Panc1 (cell line): ENCODE data around the gene ZNF761. TPM values are rescaled to one million over a fixed set of nuclear protein-coding genes. Genes with fewer than 3 reads are reported as not detected.
A peak's percentile ranks its signal among the peaks of the same experiment; 100 is the strongest.

Experiments used
- ATAC-seq: fragments of 200-7000 bp; cut with Tn5 transposase; 2 replicates; pipeline ENCODE4 v1.9.1; 2020; ENCODE audit warnings: mild to moderate bottlenecking, moderate library complexity
- Bru-seq: library from RNA; stranded (reverse); fragments of 400-500 nt; gene quantifications from one replicate; lab custom pipeline; 2021; lab: Mats Ljungman, UMichigan
- BruChase-seq, 2 experiments: library from RNA; stranded (reverse); fragments of 400-500 nt; gene quantifications; one replicate each; lab custom pipeline; 2021; lab: Mats Ljungman, UMichigan
- BruUV-seq: library from RNA; stranded (reverse); fragments of 400-500 nt; replicated peaks from 2 replicates; lab custom pipeline; 2021; lab: Mats Ljungman, UMichigan
- CTCF ChIA-PET: fragments of 300-600 bp; sonication (Branson Sonifier 250); formaldehyde crosslinking; loops from one replicate; lab custom pipeline; 2022; ENCODE audit warnings: antibody characterized with exemption; lab: Charles Lee
- POLR2A ChIA-PET: fragments of 300-600 bp; sonication (Branson Sonifier 250); formaldehyde crosslinking; loops from one replicate; lab custom pipeline; 2022; ENCODE audit warnings: antibody characterized with exemption; lab: Charles Lee
- DNase-seq: peaks from one replicate; pipeline ENCODE4 v3.0.0-alpha.2; 2010; ENCODE audit warnings: low read depth, low spot score
- H3K27ac ChIP-seq: 2 replicates; pipeline ENCODE4 v1.5.1; 2011; ENCODE audit warnings: mild to moderate bottlenecking, low read length, inconsistent platforms
- H3K27me3 ChIP-seq: fragments of 200-500 bp; sonication (Bioruptor generic); 2 replicates; pipeline ENCODE4 v1.6.0; 2014; ENCODE audit warnings: low read length, inconsistent platforms; ENCODE audit not compliant: control insufficient read depth, insufficient read depth
- H3K36me3 ChIP-seq: fragments of 200-500 bp; sonication (Bioruptor generic); 2 replicates; pipeline ENCODE4 v1.5.1; 2014; ENCODE audit warnings: inconsistent platforms, mild to moderate bottlenecking, low read length, moderate library complexity; ENCODE audit not compliant: control insufficient read depth, insufficient read depth
- H3K4me1 ChIP-seq: 2 replicates; pipeline ENCODE4 v1.5.1; 2011; ENCODE audit warnings: inconsistent platforms, mild to moderate bottlenecking, low read length, moderate library complexity; ENCODE audit not compliant: control insufficient read depth, insufficient read depth
- H3K4me3 ChIP-seq, 2 experiments: 2 replicates each; pipeline ENCODE4 v1.5.1; 2011 to 2012; ENCODE audit warnings: low read depth in 2 of 2, low read length in 2 of 2, mild to moderate bottlenecking in 2 of 2, inconsistent platforms in 1 of 2, moderate library complexity in 1 of 2
- H3K9me3 ChIP-seq: fragments of 200-500 bp; sonication (Bioruptor generic); 2 replicates; pipeline ENCODE4 v1.5.1; 2014; ENCODE audit warnings: low read depth, mild to moderate bottlenecking, inconsistent platforms, low read length, moderate library complexity; ENCODE audit not compliant: control insufficient read depth, insufficient read depth
- POLR2AphosphoS5 ChIP-seq: IDR thresholded peaks from 2 replicates; pipeline ENCODE4 v1.6.1; 2012; ENCODE audit warnings: mild to moderate bottlenecking, low read depth, low read length, moderate library complexity
- SIN3A ChIP-seq: IDR thresholded peaks from 2 replicates; pipeline ENCODE4 v1.6.1; 2012; ENCODE audit warnings: low read depth, mild to moderate bottlenecking, low read length, moderate library complexity, borderline replicate concordance; ENCODE audit not compliant: insufficient read depth
- TCF7L2 ChIP-seq: IDR thresholded peaks from 2 replicates; pipeline ENCODE4 v1.6.1; 2011; ENCODE audit warnings: mild to moderate bottlenecking, low read depth, low read length, inconsistent platforms
- in situ Hi-C: cut with HindIII; loops from 2 replicates; pipeline ENCODE4 v1.10.0; 2016; ENCODE audit warnings: low sequenced_read_pairs, low pct_unique_long_range_greater_than_20kb
- intact Hi-C: fragments of 100-400 bp; cut with micrococcal nuclease; formaldehyde crosslinking; loops from one replicate; pipeline ENCODE4 v1.10.0; 2022; ENCODE audit not compliant: unreplicated experiment
- long read RNA-seq: library from polyadenylated mRNA; unstranded; transcript quantifications from one replicate; pipeline ENCODE4 v2.0.0, GENCODE V29; 2021; ENCODE audit not compliant: unreplicated experiment
- polyA plus RNA-seq: library from polyadenylated mRNA; unstranded; fragments of >200 nt; gene quantifications from one replicate; pipeline ENCODE4 v1.2.1, GENCODE V29; 2012; ENCODE audit warnings: missing spikeins; ENCODE audit not compliant: insufficient read length
- total RNA-seq: library from RNA; stranded (reverse); gene quantifications from one replicate; pipeline ENCODE4 v1.2.1, GENCODE V29; 2021; ENCODE audit not compliant: unreplicated experiment
- TF ChIP-seq, protein P1 (sequence below): fragments of 450-650 bp; IDR thresholded peaks from 2 replicates; pipeline ENCODE4 v1.5.1; 2017; ENCODE audit warnings: mild to moderate bottlenecking
- TF ChIP-seq, protein P2 (sequence below), 2 experiments: IDR thresholded peaks; 2 replicates each; pipeline ENCODE4 v1.6.1; 2011 to 2012; ENCODE audit warnings: low read depth in 2 of 2, control low read depth in 1 of 2, low read length in 1 of 2, mild to moderate bottlenecking in 1 of 2, moderate library complexity in 1 of 2; ENCODE audit not compliant: insufficient read depth in 1 of 2

ZNF761 gene
- 21.8 TPM for total RNA-seq
- polyA plus RNA-seq: 10.4 TPM
- Bru-seq, nascent RNA: percentile 84 among the genes with signal in this experiment
- BruChase-seq, experiment 1, labeled RNA remaining after a 2-hour chase: percentile 95 among the genes with signal in this experiment
- BruChase-seq, experiment 2, labeled RNA remaining after a 6-hour chase: percentile 90 among the genes with signal in this experiment
- long read RNA-seq, partial matches to known transcripts: 0 of 14 reads
- long read RNA-seq, other reads (novel, unspliced or antisense): 13 of 14 reads

GRCh38 chr19:53431399-53432087, at the start of gene ZNF761:
Gene ZNF761 (plus strand): TSS chr19:53431984. CDS start chr19:53447269, 15,285 bp downstream.
- peak within 1 kb of the TSS; percentile 94 for H3K27ac ChIP-seq

GRCh38 chr19:53388168-53388567, 43.6 kb upstream of the ZNF761 start:
- Histone ChIP-seq H3K4me1 (no peaks in the 10 kb centered on the region), H3K36me3 (no peaks in the 10 kb centered on the region), H3K27me3 (no peaks in the 10 kb centered on the region), H3K9me3 (peaks cover 22% of the 10 kb centered on the region), H3K27ac (no peak overlapping the region), H3K4me3 (no peak overlapping the region)
- no TSS peak for BruUV-seq
- ATAC-seq: no peak
- intact Hi-C loops (no loop called here), in situ Hi-C loops (no loop called here)
- POLR2A ChIA-PET: interaction anchor here (0.6 kb wide), 1 partner anchor 18 kb away, joined by 9 read pairs; no protein-coding TSS in a partner anchor
- CTCF ChIA-PET: no interaction called here
- TF ChIP-seq TCF7L2 (no peak), SIN3A (no peak), POLR2AphosphoS5 (no peak)
- TF ChIP-seq, protein P1, sequence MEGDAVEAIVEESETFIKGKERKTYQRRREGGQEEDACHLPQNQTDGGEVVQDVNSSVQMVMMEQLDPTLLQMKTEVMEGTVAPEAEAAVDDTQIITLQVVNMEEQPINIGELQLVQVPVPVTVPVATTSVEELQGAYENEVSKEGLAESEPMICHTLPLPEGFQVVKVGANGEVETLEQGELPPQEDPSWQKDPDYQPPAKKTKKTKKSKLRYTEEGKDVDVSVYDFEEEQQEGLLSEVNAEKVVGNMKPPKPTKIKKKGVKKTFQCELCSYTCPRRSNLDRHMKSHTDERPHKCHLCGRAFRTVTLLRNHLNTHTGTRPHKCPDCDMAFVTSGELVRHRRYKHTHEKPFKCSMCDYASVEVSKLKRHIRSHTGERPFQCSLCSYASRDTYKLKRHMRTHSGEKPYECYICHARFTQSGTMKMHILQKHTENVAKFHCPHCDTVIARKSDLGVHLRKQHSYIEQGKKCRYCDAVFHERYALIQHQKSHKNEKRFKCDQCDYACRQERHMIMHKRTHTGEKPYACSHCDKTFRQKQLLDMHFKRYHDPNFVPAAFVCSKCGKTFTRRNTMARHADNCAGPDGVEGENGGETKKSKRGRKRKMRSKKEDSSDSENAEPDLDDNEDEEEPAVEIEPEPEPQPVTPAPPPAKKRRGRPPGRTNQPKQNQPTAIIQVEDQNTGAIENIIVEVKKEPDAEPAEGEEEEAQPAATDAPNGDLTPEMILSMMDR: no peak
- TF ChIP-seq, protein P2, sequence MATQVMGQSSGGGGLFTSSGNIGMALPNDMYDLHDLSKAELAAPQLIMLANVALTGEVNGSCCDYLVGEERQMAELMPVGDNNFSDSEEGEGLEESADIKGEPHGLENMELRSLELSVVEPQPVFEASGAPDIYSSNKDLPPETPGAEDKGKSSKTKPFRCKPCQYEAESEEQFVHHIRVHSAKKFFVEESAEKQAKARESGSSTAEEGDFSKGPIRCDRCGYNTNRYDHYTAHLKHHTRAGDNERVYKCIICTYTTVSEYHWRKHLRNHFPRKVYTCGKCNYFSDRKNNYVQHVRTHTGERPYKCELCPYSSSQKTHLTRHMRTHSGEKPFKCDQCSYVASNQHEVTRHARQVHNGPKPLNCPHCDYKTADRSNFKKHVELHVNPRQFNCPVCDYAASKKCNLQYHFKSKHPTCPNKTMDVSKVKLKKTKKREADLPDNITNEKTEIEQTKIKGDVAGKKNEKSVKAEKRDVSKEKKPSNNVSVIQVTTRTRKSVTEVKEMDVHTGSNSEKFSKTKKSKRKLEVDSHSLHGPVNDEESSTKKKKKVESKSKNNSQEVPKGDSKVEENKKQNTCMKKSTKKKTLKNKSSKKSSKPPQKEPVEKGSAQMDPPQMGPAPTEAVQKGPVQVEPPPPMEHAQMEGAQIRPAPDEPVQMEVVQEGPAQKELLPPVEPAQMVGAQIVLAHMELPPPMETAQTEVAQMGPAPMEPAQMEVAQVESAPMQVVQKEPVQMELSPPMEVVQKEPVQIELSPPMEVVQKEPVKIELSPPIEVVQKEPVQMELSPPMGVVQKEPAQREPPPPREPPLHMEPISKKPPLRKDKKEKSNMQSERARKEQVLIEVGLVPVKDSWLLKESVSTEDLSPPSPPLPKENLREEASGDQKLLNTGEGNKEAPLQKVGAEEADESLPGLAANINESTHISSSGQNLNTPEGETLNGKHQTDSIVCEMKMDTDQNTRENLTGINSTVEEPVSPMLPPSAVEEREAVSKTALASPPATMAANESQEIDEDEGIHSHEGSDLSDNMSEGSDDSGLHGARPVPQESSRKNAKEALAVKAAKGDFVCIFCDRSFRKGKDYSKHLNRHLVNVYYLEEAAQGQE (IDR thresholded peaks at IDR 0.05; ENCODE audit: insufficient read depth in 1 of 2, low read depth in 2 of 2, low read length in 1 of 2): no peak
- DNase-seq: no peak

More at GRCh38 chr19:53431399-53432087, at the start of gene ZNF761:
- Histone ChIP-seq H3K36me3 (no peaks in the 10 kb centered on the region), H3K4me1 (no peaks in the 10 kb centered on the region), H3K9me3 (peaks cover 17% of the 10 kb centered on the region; the same call in 1 of the 2 replicates), H3K4me3 (peak within 1 kb of the TSS; percentile 70 to 82), H3K27me3 (no peaks in the 10 kb centered on the region)
- intact Hi-C loops (no loop called here), in situ Hi-C loops (no loop called here)
- ChIA-PET POLR2A (no interaction called here), CTCF (no interaction called here)
- DNase-seq (peak; percentile 59), ATAC-seq (peak; percentile 100)
- no peak for TF ChIP-seq TCF7L2
- TF ChIP-seq, protein P2 (IDR thresholded peaks at IDR 0.05; ENCODE audit: insufficient read depth in 1 of 2, low read depth in 2 of 2, low read length in 1 of 2): no peak
- peak; percentile 58; the same call in 1 of the 2 replicates for TF ChIP-seq SIN3A
- TF ChIP-seq, protein P1: peak; percentile 17; the same call in 1 of the 2 replicates
- peak; percentile 97 for TF ChIP-seq POLR2AphosphoS5
- BruUV-seq: no TSS peak
